ENCODE results near the gene NEO1.

DNA sequence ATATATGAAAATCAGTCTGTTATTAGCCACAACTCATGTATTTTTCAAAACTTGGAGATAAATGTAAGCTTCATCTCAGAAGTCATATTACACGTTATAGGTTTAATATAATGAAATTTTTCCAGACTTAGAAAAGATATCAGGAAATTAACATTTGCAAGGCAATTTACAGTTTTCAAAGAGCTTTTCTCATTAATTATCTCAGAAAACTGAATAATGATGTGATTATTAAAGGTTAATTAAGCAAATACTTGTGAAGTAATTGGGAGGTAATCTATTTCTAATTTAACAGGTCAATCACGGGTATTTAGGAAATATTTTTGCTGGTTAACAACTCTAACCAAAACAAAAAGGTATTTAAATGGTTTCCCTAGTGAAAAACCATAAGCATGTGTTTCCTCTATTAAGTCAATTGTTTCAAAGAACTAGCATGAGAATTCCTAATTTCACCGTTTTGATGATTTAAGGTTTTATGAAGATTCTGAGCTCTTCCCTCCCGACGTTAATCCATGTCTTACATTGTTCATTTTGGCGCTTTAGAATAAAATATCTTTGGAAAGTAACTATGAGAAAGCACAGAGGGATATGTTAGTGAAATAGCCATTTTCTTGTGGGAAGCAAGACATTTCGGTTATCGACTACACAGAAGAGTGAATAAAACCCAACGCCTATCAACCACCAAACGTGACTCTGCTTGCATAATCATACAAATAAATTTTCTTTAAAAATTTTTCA is 1.5 kb upstream of the NEO1 start:
- TF ChIP-seq EZH2 (IDR thresholded peaks at IDR 0.05; ENCODE audit: insufficient read depth, poor library complexity, severe bottlenecking) = peak; percentile 36
- no peak for TF ChIP-seq EZH2phosphoT487 (IDR thresholded peaks at IDR 0.05; ENCODE audit: insufficient read depth, low read depth)
